GM12891 (cell line): ENCODE data around the gene TACR3.

Experiments used
- PAX5 ChIP-seq: IDR thresholded peaks from 2 replicates; pipeline ENCODE4 v1.6.1; 2011; ENCODE audit warnings: low read length, moderate library complexity, mild to moderate bottlenecking; ENCODE audit not compliant: insufficient read depth, severe bottlenecking
- POLR2A ChIP-seq: IDR thresholded peaks from 2 replicates; pipeline ENCODE4 v1.6.1; 2011; ENCODE audit warnings: low read depth, low read length, control low read depth
- POLR2AphosphoS5 ChIP-seq: IDR thresholded peaks from 2 replicates; pipeline ENCODE4 v1.6.1; 2011; ENCODE audit warnings: low read depth, low read length, control low read depth
- POU2F2 ChIP-seq: IDR thresholded peaks from 2 replicates; pipeline ENCODE4 v1.6.1; 2011; ENCODE audit warnings: low read depth, mild to moderate bottlenecking, control low read depth, low read length, moderate library complexity
- SPI1 ChIP-seq: IDR thresholded peaks from 2 replicates; pipeline ENCODE4 v1.6.1; 2011; ENCODE audit warnings: low read depth, low read length, control low read depth
- TAF1 ChIP-seq: IDR thresholded peaks from 2 replicates; pipeline ENCODE4 v1.6.1; 2011; ENCODE audit warnings: low read depth, low read length, control low read depth

GRCh38 chr4:103567591-103567990 is 152.2 kb downstream of the TACR3 start:
- TF ChIP-seq SPI1 = no peak
- TF ChIP-seq POLR2A = no peak
- no peak for TF ChIP-seq POLR2AphosphoS5
- TF ChIP-seq POU2F2 = no peak
- TF ChIP-seq PAX5 = no peak
- TF ChIP-seq TAF1 = no peak
